RWPE1 (cell line): ENCODE measurements around the gene TOB1.
A peak's percentile ranks its signal among the peaks of the same experiment; 100 is the strongest.
"Not testable (repeated sequence)": the region's sequence is repeated elsewhere in the genome, so short reads cannot be mapped to it uniquely, and the experiment has no call there.

Experiments
- CTCF ChIA-PET: fragments of 350-600 bp; sonication (Branson Sonifier 250); formaldehyde crosslinking; extraction: SDS; loops from one replicate; lab custom pipeline; 2021; lab: Yijun Ruan, JAX
- POLR2A ChIA-PET: fragments of 400-600 bp; formaldehyde crosslinking; extraction: SDS; loops from one replicate; lab custom pipeline; 2020; ENCODE audit warnings: antibody characterized with exemption; ENCODE audit not compliant: low non-redundant PET; lab: Yijun Ruan, JAX
- DNase-seq: peaks from one replicate; pipeline ENCODE4 v3.0.0; 2012; ENCODE audit warnings: low spot score
- H3K27ac ChIP-seq: fragments of 450-650 bp; 2 replicates; pipeline ENCODE4 v1.5.1; 2017
- CTCF ChIP-seq: fragments of 450-650 bp; conservative IDR thresholded peaks from 2 replicates; pipeline ENCODE4 v1.5.1; 2017; ENCODE audit warnings: low read depth, mild to moderate bottlenecking

The TOB1 gene

GRCh38 chr17:50899005-50899460 lies 32.9 kb upstream of the TOB1 start:
- H3K27ac ChIP-seq, result 0 out of 2 replicates have a peak overlapping the region, but pooled peaks have one; percentile 7
- CTCF ChIA-PET, result no interaction called here
- POLR2A ChIA-PET, result no interaction called here
- DNase-seq, result no peak
- TF ChIP-seq CTCF, result no peak

DNA sequence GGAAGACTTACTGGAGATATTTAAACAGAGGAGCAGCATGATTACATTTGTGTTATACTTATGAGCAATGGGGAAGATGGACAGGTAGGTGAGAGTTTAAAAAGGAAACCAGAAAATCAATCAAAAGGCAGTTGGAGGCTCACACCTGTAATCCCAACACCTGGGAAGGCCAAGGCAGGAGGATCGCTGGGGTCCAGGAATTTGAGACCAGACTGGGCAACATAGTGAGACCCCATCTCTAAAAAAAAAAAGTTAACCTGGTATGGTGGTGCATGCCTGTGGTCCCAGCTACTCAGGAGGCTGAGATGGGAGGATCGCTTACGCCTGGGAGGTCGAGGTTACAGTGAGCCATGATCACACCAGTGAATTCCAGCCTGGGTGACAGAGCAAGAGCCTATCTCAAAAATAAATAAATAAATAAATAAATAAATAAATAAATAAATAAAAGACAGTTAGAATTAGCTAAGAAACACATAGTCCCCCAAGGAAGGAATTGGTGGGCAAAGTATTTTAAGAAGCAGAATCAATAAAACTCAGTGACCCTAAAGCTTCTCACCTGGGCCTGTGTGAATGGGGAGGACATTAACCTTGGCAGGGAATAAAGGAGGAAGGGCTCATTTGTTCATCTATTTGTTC lies 32.3 kb upstream of the TOB1 start:
- ChIA-PET CTCF (no interaction called here), POLR2A (no interaction called here)
- no peak overlapping the region for H3K27ac ChIP-seq
- DNase-seq, result no peak
- no peak for TF ChIP-seq CTCF

DNA sequence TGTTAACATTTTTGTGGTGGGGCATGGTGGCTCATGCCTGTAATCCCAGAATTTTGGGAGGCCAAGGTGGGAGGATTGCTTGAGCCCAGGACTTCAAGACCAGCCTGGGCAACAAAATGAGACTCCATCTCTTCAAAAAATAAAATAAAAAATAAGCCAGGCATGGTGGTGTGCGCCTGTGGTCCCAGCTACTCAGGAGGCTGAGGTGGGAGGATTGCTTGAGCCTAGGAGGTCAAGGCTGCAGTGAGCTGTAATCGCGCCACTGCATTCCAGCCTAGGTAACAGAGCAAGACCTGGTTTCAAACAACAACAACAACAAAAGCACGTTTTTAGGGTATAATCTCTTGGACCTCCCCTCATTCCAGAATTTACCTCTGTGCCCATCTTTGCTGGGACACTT lies 28.4 kb upstream of the TOB1 start:
- DNase-seq, POLR2A ChIA-PET, H3K27ac ChIP-seq: not testable (repeated sequence)
- CTCF ChIA-PET, result interaction anchor here (0.7 kb wide), 2 partner anchors 9 to 37 kb away, joined by 3 read pairs; no protein-coding TSS in a partner anchor

DNA sequence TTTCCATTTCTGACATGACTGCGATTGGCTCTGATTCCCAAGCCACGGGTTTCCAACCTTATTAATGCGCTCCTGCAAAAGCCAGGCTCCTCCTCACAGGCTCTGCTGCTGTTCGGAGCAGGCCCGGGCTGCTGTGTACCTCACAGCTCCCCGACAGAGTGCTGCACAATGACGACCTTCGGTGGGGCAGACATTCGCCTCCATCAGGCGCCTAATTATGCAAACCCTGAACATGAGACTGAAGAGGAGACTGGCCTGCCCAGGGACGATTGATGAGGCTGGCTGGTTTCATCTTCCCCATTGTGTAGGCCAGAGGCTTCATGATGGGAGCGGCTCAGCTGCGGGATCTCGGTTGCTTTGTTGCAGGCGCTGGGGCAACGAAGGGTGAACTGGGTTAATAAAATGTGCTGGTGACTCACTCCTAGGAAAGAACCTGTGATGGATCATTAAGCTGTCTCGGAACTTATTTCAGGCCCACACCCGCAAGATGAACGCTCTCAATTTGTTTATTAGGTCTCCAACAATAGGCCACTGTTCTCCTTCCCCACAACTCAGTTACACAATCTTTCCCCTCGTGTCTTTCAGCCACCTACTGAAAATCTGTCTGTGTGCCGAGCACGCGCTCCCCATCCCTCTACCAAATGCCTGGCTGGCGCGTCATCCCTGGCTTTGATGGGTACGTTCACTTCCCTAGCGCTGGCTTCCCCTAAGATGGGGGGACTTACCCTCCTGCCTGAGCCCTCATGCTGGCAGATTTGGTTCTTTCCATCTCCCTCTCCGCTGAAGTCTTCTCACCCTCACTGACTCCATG lies 27.2 kb upstream of the TOB1 start:
- DNase-seq, result peak; percentile 76
- ChIA-PET POLR2A (no interaction called here), CTCF (interaction anchor here (0.7 kb wide), 1 partner anchor 38 kb away, joined by 3 read pairs; no protein-coding TSS in a partner anchor)
- no peak for TF ChIP-seq CTCF
- peak overlapping the region; percentile 78 for H3K27ac ChIP-seq

DNA sequence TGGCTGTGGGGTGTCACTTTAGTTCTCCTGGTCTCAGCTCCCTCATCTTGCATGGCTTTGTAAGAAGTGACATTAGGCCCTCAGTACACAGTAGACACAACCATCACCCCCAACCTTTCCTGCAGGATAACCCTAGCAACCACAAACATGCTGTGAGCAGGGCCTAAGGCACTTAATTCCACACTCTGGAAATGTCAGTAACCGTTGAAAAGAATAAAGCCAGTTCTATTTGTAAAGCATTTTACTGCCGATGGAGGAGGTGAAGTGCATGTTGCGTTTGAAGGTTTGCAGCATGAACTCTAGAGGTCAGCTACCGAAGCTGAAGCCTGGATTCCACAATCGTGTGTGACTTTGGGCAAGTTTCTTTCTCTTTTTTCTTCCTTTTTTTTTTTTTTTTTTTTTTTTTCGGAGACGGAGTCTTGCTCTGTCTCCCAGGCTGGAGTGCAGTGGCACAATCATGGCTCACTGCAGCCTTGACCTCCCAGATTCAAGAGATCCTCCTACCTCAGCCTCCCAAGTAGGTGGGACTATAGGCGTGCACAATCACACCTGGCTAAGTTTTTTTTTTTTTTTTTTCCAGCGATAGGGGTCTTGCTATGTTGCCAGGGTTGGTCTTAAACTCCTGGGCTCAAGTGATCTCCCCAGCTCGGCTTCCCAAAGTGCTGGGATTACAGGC lies 26.1 kb upstream of the TOB1 start:
- POLR2A ChIA-PET, result no interaction called here
- TF ChIP-seq CTCF, result no peak
- CTCF ChIA-PET, result no interaction called here
- no peak overlapping the region for H3K27ac ChIP-seq
- DNase-seq, result no peak

GRCh38 chr17:50891577-50891989 lies 25.4 kb upstream of the TOB1 start:
- H3K27ac ChIP-seq, result peak overlapping the region; percentile 51
- ChIA-PET POLR2A (no interaction called here), CTCF (no interaction called here)
- no peak for TF ChIP-seq CTCF
- no peak for DNase-seq
